ENCODE measurements around the gene SCNN1A. TPM values are rescaled to one million over a fixed set of nuclear protein-coding genes. Genes with fewer than 3 reads are reported as not detected.

Gene SCNN1A
- total RNA-seq, 1 donor from 2014 or later, result 156 TPM

DNA sequence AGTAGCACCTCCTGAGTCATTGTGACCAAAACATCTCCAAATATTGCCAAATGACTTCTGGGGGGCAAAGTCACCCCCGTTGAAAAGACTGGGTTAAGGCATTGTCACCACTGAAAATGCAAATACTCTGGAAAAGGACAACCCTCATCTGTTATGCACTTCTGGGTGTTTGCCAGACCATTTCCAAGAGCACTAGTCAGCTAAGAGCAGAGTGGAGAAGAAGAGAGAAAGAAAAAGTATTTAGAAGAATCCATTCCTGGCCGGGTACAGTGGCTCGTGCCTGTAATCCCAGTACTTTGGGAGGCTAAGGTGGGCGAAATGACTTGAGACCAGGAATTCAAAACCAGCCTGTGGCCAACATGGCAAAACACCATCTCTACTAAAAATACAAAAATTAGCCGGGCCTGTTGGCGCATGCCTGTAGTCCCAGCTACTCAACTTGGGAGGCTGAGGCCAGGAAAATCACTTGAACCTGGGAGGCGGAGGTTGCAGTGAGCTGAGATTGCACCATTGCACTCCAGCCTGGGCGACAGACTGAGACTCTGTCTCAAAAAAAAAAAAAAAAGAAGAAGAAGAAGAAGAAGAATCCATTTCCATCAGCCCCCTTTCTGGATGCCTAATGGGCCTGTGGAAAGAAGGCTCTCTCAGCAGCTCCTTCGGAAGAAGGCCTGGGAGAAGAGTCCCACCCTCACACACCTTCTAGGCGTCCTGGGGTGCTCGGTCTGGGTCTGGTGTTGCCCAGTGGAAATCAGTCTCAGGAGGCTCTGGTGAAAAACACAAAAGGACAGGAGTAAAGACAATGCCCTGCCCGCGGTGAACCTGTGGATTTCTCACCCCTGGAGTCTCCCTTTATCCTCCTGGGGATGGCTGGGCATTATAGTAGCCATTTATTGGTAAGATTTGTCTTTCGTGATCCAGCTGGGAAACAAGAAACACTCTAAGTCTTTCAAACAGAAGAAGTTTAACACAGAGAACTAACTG is 5.1 kb upstream of the SCNN1A start:
- ATAC-seq (no peak), DNase-seq (peak; percentile 52)
- H3K36me3 ChIP-seq, result peaks cover 5% of the 10 kb centered on the region
- peak overlapping the region; percentile 68 for H3K27ac ChIP-seq
- peaks cover 78% of the 10 kb centered on the region for H3K4me1 ChIP-seq
- TF ChIP-seq, protein P1, sequence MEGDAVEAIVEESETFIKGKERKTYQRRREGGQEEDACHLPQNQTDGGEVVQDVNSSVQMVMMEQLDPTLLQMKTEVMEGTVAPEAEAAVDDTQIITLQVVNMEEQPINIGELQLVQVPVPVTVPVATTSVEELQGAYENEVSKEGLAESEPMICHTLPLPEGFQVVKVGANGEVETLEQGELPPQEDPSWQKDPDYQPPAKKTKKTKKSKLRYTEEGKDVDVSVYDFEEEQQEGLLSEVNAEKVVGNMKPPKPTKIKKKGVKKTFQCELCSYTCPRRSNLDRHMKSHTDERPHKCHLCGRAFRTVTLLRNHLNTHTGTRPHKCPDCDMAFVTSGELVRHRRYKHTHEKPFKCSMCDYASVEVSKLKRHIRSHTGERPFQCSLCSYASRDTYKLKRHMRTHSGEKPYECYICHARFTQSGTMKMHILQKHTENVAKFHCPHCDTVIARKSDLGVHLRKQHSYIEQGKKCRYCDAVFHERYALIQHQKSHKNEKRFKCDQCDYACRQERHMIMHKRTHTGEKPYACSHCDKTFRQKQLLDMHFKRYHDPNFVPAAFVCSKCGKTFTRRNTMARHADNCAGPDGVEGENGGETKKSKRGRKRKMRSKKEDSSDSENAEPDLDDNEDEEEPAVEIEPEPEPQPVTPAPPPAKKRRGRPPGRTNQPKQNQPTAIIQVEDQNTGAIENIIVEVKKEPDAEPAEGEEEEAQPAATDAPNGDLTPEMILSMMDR (IDR thresholded peaks at IDR 0.05), result no peak
- intact Hi-C loops (cut with DNase I), result no loop called here
- no peak overlapping the region for H3K4me3 ChIP-seq
- no peaks in the 10 kb centered on the region for H3K9me3 ChIP-seq
- no peaks in the 10 kb centered on the region for H3K27me3 ChIP-seq (ENCODE audit: low read depth)

DNA sequence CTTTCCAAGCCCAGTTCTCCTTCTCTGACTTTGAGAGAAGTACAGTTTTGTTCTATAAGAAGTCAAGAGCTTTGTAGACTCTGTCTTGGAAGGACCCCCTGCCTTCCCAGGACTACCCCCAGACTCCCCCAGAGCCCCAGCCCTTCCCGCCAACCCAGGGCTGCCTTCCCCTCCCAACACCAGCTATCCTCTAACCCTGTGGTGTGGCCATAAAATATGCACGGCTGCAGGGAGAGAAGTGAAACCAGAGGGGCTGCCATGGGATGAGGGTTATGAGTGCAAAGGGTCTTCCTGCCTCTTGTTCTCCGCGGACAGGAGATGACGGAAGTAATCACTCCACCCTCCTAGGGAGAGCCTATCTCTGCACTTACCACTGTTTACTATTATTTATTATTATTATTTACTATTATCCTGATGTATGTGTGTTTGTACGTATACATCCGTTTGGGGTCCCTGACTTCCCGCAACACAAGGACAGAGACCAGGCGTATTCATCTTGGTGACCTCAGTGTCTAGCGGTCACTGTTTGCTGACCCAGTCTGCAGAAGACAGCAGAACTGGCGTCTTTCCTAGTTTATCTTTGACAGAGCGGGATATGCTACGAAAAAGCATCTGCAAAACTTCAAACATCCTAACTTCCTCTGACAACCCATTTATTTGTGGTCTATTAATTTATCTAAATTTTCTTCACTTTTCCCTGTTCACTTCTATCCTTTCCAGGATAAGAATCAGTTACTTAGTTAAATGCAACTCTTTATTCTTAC is 3.5 kb upstream of the SCNN1A start:
- ATAC-seq (no peak), DNase-seq (peak; percentile 34)
- H3K4me3 ChIP-seq, result no peak overlapping the region
- H3K36me3 ChIP-seq, result no peaks in the 10 kb centered on the region
- intact Hi-C loops (cut with DNase I), result loop anchor here (5.0 kb wide), 1 partner anchor 37 kb away; the partner anchor contains the start of gene TNFRSF1A
- H3K27ac ChIP-seq, result peak overlapping the region; percentile 82
- peaks cover 69% of the 10 kb centered on the region for H3K4me1 ChIP-seq
- TF ChIP-seq, protein P1 (IDR thresholded peaks at IDR 0.05), result no peak
- no peaks in the 10 kb centered on the region for H3K9me3 ChIP-seq
- no peaks in the 10 kb centered on the region for H3K27me3 ChIP-seq (ENCODE audit: low read depth)

DNA sequence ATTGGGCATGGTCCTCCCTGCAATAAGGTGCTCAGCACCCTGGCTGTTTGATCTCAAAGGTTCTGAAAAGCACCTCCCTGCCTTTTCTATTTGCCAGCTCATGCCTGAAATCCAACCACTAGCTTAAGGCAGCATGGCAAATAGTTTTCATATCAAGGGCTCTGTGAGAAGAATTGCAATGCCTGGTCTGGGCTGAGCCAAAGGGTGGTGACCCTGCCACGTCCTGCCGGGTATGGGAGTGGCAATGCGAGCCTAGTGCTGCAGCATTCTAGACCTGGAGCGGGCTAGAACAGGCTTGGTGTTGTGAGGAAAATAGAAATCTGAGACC is 2.3 kb upstream of the SCNN1A start:
- Histone ChIP-seq H3K27ac (peak overlapping the region; percentile 82), H3K27me3 (ENCODE audit: low read depth) (no peaks in the 10 kb centered on the region), H3K36me3 (no peaks in the 10 kb centered on the region), H3K4me3 (no peak overlapping the region), H3K4me1 (peaks cover 63% of the 10 kb centered on the region), H3K9me3 (no peaks in the 10 kb centered on the region)
- intact Hi-C loops (cut with DNase I), result loop anchor here (5.0 kb wide), 1 partner anchor 35 kb away; the partner anchor contains the start of gene TNFRSF1A
- peak; percentile 60 to 70 for ATAC-seq
- TF ChIP-seq, protein P1 (IDR thresholded peaks at IDR 0.05), result no peak
- DNase-seq, result peak; percentile 86

DNA sequence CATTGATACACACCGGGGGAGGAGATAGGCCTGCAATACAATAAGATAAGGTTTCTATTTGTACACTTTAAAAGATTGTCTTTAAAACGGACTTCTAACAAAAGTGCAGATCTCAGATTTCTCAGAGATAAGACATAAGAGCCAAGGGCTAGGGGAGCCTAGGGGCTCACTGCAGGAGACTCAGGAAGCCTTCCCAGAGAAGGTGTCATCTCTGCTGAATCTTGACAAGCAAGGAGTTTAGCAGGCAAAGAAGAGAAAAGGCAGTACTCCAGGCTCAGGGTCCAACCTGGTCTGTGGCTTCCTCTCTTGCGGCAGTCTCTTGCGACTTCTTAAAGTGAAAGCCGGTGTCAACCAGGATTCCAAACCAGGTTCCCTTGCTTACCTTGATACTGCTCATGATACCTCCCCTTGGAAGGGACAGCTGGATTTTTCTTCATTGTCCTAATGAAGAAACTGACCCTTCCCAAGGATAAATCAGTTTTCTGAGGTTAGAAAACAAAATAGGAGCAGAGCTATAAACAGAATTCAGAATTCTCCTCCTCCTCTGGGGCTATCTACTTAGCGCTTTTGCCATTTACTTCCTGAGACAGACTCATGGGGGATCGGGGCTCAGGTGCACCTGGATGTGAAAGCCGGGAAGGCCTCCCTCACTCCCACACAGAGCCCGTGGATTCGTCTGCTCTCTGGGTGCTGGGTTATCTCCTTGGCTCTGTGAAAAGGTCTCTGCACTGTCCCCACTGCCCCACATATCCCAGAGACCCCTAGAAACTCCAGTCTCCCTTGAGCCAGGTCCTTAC is 1.7 kb upstream of the SCNN1A start:
- no peak for DNase-seq
- intact Hi-C loops (cut with DNase I), result loop anchor here (5.0 kb wide), 1 partner anchor 35 kb away; the partner anchor contains the start of gene TNFRSF1A
- Histone ChIP-seq H3K27me3 (ENCODE audit: low read depth) (no peaks in the 10 kb centered on the region), H3K4me3 (peak overlapping the region; percentile 23), H3K4me1 (peaks cover 68% of the 10 kb centered on the region), H3K36me3 (no peaks in the 10 kb centered on the region), H3K9me3 (no peaks in the 10 kb centered on the region), H3K27ac (peak overlapping the region; percentile 82)
- no peak for ATAC-seq
- TF ChIP-seq, protein P1 (IDR thresholded peaks at IDR 0.05), result no peak

Measured in lower lobe of right lung (tissue), 2 donors.